ENCODE data around the gene MKRN1. TPM values are rescaled to one million over a fixed set of nuclear protein-coding genes. Genes with fewer than 3 reads are reported as not detected.

MKRN1 gene
- total and polyA plus RNA-seq, 2 of the 4 experiments (the other 2 are of a cell fraction), result 47.2 to 83.0 TPM

- no peak overlapping the region for H4K91ac ChIP-seq (ENCODE audit: insufficient read depth, low read depth, low read length)
- dilution Hi-C loops (cut with HindIII; ENCODE audit: low sequenced_read_pairs, unreplicated experiment), result no loop called here
- no peak for TF ChIP-seq BHLHE40 (IDR thresholded peaks at IDR 0.05; ENCODE audit: low read depth, low read length)
- no peak for TF ChIP-seq ELK1 (IDR thresholded peaks at IDR 0.05; ENCODE audit: borderline replicate concordance, low read depth, low read length)
- TF ChIP-seq RAD21 (IDR thresholded peaks at IDR 0.05; ENCODE audit: low read length), result no peak
- no peak for TF ChIP-seq NFE2L2 (IDR thresholded peaks at IDR 0.05; ENCODE audit: low read depth, low read length)
- no peak for TF ChIP-seq POLR2A (IDR thresholded peaks at IDR 0.05; ENCODE audit: low read depth, low read length)
- TF ChIP-seq USF2 (IDR thresholded peaks at IDR 0.05; ENCODE audit: low read depth, low read length), result no peak
- TF ChIP-seq, protein P1, sequence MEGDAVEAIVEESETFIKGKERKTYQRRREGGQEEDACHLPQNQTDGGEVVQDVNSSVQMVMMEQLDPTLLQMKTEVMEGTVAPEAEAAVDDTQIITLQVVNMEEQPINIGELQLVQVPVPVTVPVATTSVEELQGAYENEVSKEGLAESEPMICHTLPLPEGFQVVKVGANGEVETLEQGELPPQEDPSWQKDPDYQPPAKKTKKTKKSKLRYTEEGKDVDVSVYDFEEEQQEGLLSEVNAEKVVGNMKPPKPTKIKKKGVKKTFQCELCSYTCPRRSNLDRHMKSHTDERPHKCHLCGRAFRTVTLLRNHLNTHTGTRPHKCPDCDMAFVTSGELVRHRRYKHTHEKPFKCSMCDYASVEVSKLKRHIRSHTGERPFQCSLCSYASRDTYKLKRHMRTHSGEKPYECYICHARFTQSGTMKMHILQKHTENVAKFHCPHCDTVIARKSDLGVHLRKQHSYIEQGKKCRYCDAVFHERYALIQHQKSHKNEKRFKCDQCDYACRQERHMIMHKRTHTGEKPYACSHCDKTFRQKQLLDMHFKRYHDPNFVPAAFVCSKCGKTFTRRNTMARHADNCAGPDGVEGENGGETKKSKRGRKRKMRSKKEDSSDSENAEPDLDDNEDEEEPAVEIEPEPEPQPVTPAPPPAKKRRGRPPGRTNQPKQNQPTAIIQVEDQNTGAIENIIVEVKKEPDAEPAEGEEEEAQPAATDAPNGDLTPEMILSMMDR (conservative IDR thresholded peaks at IDR 0.05; ENCODE audit: low read depth, low read length), result no peak
- no peak for TF ChIP-seq SMC3 (IDR thresholded peaks at IDR 0.05; ENCODE audit: low read depth, low read length)
- no peak for TF ChIP-seq FOS (IDR thresholded peaks at IDR 0.05; ENCODE audit: low read depth, low read length)
- no peak for TF ChIP-seq CHD1 (IDR thresholded peaks at IDR 0.05; ENCODE audit: low read depth, low read length)
- TF ChIP-seq MXI1 (IDR thresholded peaks at IDR 0.05; ENCODE audit: borderline replicate concordance, low read depth, low read length), result no peak
- TF ChIP-seq MAFK (IDR thresholded peaks at IDR 0.05; ENCODE audit: low read depth, low read length), result no peak
- TF ChIP-seq CEBPB (IDR thresholded peaks at IDR 0.05; ENCODE audit: low read depth, low read length), result no peak
- no peak for TF ChIP-seq RFX5 (IDR thresholded peaks at IDR 0.05; ENCODE audit: low read depth, low read length)
- TF ChIP-seq RCOR1 (IDR thresholded peaks at IDR 0.05; ENCODE audit: insufficient replicate concordance, low read length), result no peak
- TF ChIP-seq MAZ (IDR thresholded peaks at IDR 0.05; ENCODE audit: borderline replicate concordance, low read depth, low read length), result no peak
These were observed 26.0 kb downstream of the MKRN1 start for GRCh38 chr7:140453273-140453672.

More at GRCh38 chr7:140453273-140453672, 26.0 kb downstream of the MKRN1 start:
- Histone ChIP-seq H3K36me3 (ENCODE audit: control insufficient read depth, insufficient read depth, low read length) (peaks cover 33% of the 10 kb centered on the region), H3K27me3 (ENCODE audit: control insufficient read depth, insufficient read depth, low read length) (no peaks in the 10 kb centered on the region), H3K9ac (ENCODE audit: low read depth, low read length) (no peak overlapping the region), H3K4me3 (ENCODE audit: insufficient read depth, low read depth, low read length) (no peak overlapping the region), H3K4ac (ENCODE audit: low read depth, low read length) (no peak overlapping the region), H4K5ac (ENCODE audit: low read depth, low read length) (no peak overlapping the region), H4K20me1 (ENCODE audit: insufficient read depth, low read length) (no peaks in the 10 kb centered on the region), H3K27ac (ENCODE audit: insufficient read depth, low read length) (no peak overlapping the region), H2BK20ac (ENCODE audit: low read depth, low read length) (no peak overlapping the region), H3K14ac (replicated peaks; ENCODE audit: low read depth, low read length) (no peak overlapping the region), H3K79me1 (ENCODE audit: low read depth in 1 of 2, low read length in 2 of 2) (peaks cover 9 to 19% of the 10 kb centered on the region in 2 experiments; a peak in 2 of 4 replicates), H3K4me1 (ENCODE audit: control insufficient read depth, insufficient read depth, low read length) (no peaks in the 10 kb centered on the region), H3K56ac (ENCODE audit: extremely low read depth, insufficient read depth, low read length) (no peak overlapping the region), H3K23ac (ENCODE audit: low read depth, low read length) (no peak overlapping the region), H2BK5ac (ENCODE audit: low read depth, low read length, poor library complexity, severe bottlenecking) (no peak overlapping the region), H2AK5ac (ENCODE audit: low read depth, low read length) (no peak overlapping the region), H3K9me1 (ENCODE audit: insufficient read depth, low read length) (peaks cover 11% of the 10 kb centered on the region; the same call in 1 of the 2 replicates), H2AK9ac (replicated peaks; ENCODE audit: low read depth, low read length, poor library complexity) (no peak overlapping the region), H2BK15ac (ENCODE audit: low read depth, low read length) (no peak overlapping the region), H3K4me2 (ENCODE audit: low read depth, low read length) (no peak overlapping the region), H3K18ac (ENCODE audit: low read depth, low read length) (no peak overlapping the region), H3K9me3 (ENCODE audit: control insufficient read depth, insufficient read depth, low read length) (no peaks in the 10 kb centered on the region), H4K8ac (ENCODE audit: low read depth in 2 of 2, low read length in 2 of 2) (no peak overlapping the region), H2BK120ac (ENCODE audit: low read depth, low read length) (no peak overlapping the region), H2AFZ (replicated peaks; ENCODE audit: low read length, poor library complexity) (no peak overlapping the region)
- ATAC-seq (ENCODE audit: low read depth) (no peak), DNase-seq (no peak)
- intact Hi-C loops (cut with micrococcal nuclease) (no loop called here), in situ Hi-C loops (cut with MboI; ENCODE audit: low sequenced_read_pairs) (no loop called here)
- POLR2A ChIA-PET (ENCODE audit: unreplicated experiment), result no interaction called here
- BruUV-seq (replicated peaks), result no TSS peak
- no CpG with 5 or more reads among the region's 4 CpGs for WGBS, 2 experiments (ENCODE audit: extremely low coverage in 2 of 2, insufficient read length in 1 of 2)
- CTCF ChIA-PET, result no interaction called here

Measured in IMR-90 (cell line).